SK-N-MC (cell line): ENCODE results near the gene BCAS4.

ENCODE experiments used
- EZH2 ChIP-seq: fragments of 200-600 bp; sonication (generic); IDR thresholded peaks from one replicate; pipeline ENCODE4 v1.6.1; 2017; ENCODE audit warnings: antibody characterized with exemption
- FOXP2 ChIP-seq: optimal IDR thresholded peaks from 2 replicates; pipeline ENCODE3; 2011; ENCODE audit warnings: mild to moderate bottlenecking, moderate library complexity; ENCODE audit not compliant: insufficient read depth; ENCODE audit errors: extremely low read length, control extremely low read depth
- POLR2AphosphoS5 ChIP-seq: IDR thresholded peaks from 2 replicates; pipeline ENCODE4 v1.6.1; 2012; ENCODE audit warnings: mild to moderate bottlenecking, low read depth, low read length, borderline replicate concordance

GRCh38 chr20:50758469-50758868 is 36.4 kb upstream of the BCAS4 start:
- TF ChIP-seq EZH2 (no peak), POLR2AphosphoS5 (no peak), FOXP2 (no peak)
